Fibroblast of mammary gland (primary cell): ENCODE results near the gene KRT34.

Experiments
- DNase-seq: peaks from one replicate; pipeline ENCODE4 v3.0.0-alpha.2; 2010; ENCODE audit warnings: low read depth
- H3K4me3 ChIP-seq: 2 replicates; pipeline ENCODE4 v1.5.1; 2011; ENCODE audit warnings: low read depth, mild to moderate bottlenecking, low read length, moderate library complexity; ENCODE audit not compliant: control insufficient read depth
- CTCF ChIP-seq: conservative IDR thresholded peaks from 2 replicates; pipeline ENCODE4 v1.5.1; 2011; ENCODE audit warnings: low read depth, low read length, inconsistent platforms; ENCODE audit not compliant: control insufficient read depth, insufficient read depth

The KRT34 gene

DNA sequence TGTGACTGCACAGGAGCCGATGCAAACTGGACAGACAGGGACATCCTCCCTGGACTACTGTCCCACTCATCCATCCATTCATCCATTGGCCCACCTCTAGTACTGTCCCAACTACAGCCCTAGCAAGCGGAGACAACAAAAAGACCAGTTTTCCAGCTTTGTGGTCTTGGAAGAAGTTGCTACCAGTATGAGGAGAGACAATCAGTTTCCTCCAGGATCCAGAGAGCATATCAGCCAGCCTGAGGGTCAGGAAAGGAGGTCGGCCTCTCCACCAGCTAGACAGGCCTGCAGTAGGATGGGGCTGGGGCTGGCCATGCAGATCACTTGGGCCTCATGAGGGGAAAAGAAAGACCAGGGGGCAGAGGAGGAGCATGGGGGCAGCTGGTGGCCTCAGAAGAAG, 48.3 kb downstream of the KRT34 start:
- no peak for DNase-seq
- H3K4me3 ChIP-seq: no peak overlapping the region
- no peak for TF ChIP-seq CTCF

- TF ChIP-seq CTCF: no peak
- no peak for DNase-seq
- no peak overlapping the region for H3K4me3 ChIP-seq
These were observed 49.0 kb downstream of the KRT34 start for GRCh38 chr17:41333098-41333497.

GRCh38 chr17:41332239-41332638, 49.9 kb downstream of the KRT34 start:
- no peak for DNase-seq
- TF ChIP-seq CTCF: no peak
- no peak overlapping the region for H3K4me3 ChIP-seq

- H3K4me3 ChIP-seq: no peak overlapping the region
- DNase-seq: no peak
- no peak for TF ChIP-seq CTCF
These were observed 50.5 kb downstream of the KRT34 start for GRCh38 chr17:41331606-41332005.

GRCh38 chr17:41329279-41329948, 52.7 kb downstream of the KRT34 start:
- peak; percentile 86 for TF ChIP-seq CTCF
- no peak overlapping the region for H3K4me3 ChIP-seq
- DNase-seq: peak; percentile 55

GRCh38 chr17:41328207-41328606, 53.9 kb downstream of the KRT34 start:
- TF ChIP-seq CTCF: no peak
- DNase-seq: no peak
- H3K4me3 ChIP-seq: no peak overlapping the region
